Thoracic aorta (tissue), 2 donors: ENCODE results near the gene BCAT1. TPM values are rescaled to one million over a fixed set of nuclear protein-coding genes. Genes with fewer than 3 reads are reported as not detected.

Experiments used
- ATAC-seq: fragments of 150-250 bp; one replicate; pipeline ENCODE4 v1.8.0; 2017; ENCODE audit warnings: low read depth; ENCODE audit not compliant: insufficient number of reproducible peaks, low FRiP score
- DNase-seq: peaks from one replicate; pipeline ENCODE4 v3.0.0-alpha.2; 2020; ENCODE audit warnings: low spot score
- H3K27ac ChIP-seq, 2 donors: fragments of 200-600 bp; sonication (generic); 1 replicate in 1 of 2; 2 replicates in 1 of 2; pipeline ENCODE4 v1.5.1; 2016; ENCODE audit warnings: mild to moderate bottlenecking in 2 of 2, moderate library complexity in 2 of 2
- H3K27me3 ChIP-seq: fragments of 200-600 bp; sonication (generic); replicated peaks from 2 replicates; pipeline ENCODE4 v1.6.0; 2016; ENCODE audit warnings: mild to moderate bottlenecking; ENCODE audit not compliant: insufficient read depth
- H3K36me3 ChIP-seq: fragments of 200-600 bp; sonication (generic); one replicate; pipeline ENCODE4 v1.5.1; 2016
- H3K4me1 ChIP-seq, 2 donors: fragments of 200-600 bp; sonication (generic); 1 replicate in 1 of 2; 2 replicates in 1 of 2; pipeline versions ENCODE4 v1.5.1 to v1.6.0; 2016; ENCODE audit warnings: low read depth in 2 of 2, mild to moderate bottlenecking in 1 of 2; ENCODE audit not compliant: control insufficient read depth in 1 of 2
- H3K4me3 ChIP-seq: fragments of 200-600 bp; sonication (generic); 2 replicates; pipeline ENCODE4 v1.5.1; 2016; ENCODE audit warnings: mild to moderate bottlenecking
- H3K9me3 ChIP-seq: fragments of 200-600 bp; sonication (generic); 2 replicates; pipeline ENCODE4 v1.5.1; 2016
- total RNA-seq, 2 donors: library from RNA; depleted of rRNA; stranded (reverse); fragments of >200 nt; gene quantifications; one replicate each; pipeline versions ENCODE4 v1.1.0 to v1.2.3, GENCODE V29; 2016
- TF ChIP-seq, protein P1 (sequence below): fragments of 200-600 bp; sonication (generic); IDR thresholded peaks from one replicate; pipeline ENCODE4 v1.5.1; 2019; ENCODE audit warnings: antibody characterized with exemption

Gene BCAT1
- total RNA-seq, 2 donors from 2014 or later, result 24.9 to 28.6 TPM

- Histone ChIP-seq H3K9me3 (no peaks in the 10 kb centered on the region), H3K27me3 (no peaks in the 10 kb centered on the region), H3K27ac (no peak overlapping the region), H3K36me3 (no peaks in the 10 kb centered on the region), H3K4me3 (no peak overlapping the region), H3K4me1 (no peaks in the 10 kb centered on the region)
- no peak for ATAC-seq
- no peak for DNase-seq
- TF ChIP-seq, protein P1, sequence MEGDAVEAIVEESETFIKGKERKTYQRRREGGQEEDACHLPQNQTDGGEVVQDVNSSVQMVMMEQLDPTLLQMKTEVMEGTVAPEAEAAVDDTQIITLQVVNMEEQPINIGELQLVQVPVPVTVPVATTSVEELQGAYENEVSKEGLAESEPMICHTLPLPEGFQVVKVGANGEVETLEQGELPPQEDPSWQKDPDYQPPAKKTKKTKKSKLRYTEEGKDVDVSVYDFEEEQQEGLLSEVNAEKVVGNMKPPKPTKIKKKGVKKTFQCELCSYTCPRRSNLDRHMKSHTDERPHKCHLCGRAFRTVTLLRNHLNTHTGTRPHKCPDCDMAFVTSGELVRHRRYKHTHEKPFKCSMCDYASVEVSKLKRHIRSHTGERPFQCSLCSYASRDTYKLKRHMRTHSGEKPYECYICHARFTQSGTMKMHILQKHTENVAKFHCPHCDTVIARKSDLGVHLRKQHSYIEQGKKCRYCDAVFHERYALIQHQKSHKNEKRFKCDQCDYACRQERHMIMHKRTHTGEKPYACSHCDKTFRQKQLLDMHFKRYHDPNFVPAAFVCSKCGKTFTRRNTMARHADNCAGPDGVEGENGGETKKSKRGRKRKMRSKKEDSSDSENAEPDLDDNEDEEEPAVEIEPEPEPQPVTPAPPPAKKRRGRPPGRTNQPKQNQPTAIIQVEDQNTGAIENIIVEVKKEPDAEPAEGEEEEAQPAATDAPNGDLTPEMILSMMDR, result no peak
Observed at GRCh38 chr12:24979976-24980730, 31.3 kb upstream of the BCAT1 start.

DNA sequence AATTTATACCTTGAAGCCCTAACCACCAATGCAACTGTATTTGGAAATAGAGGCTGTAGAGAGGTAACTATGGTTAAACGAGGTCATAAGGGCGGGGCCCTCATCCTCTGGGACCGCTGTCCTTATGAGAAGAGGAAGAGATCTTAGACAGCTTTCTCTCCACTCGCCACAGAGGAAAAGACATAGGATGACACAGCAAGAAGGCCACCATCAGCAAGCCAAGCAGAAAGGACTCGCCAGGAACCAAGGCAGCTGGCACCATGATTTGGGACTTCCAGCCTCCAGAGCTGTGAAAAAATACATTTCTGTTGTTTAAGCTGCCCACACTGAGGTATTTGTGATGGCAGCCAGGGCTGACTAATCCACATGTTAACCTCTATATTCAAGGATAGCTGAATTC lies 30.4 kb upstream of the BCAT1 start:
- ATAC-seq (no peak), DNase-seq (no peak)
- TF ChIP-seq, protein P1, result no peak
- H3K4me3 ChIP-seq, result no peak overlapping the region
- no peaks in the 10 kb centered on the region for H3K36me3 ChIP-seq
- H3K9me3 ChIP-seq, result no peaks in the 10 kb centered on the region
- H3K4me1 ChIP-seq, result no peaks in the 10 kb centered on the region
- no peak overlapping the region for H3K27ac ChIP-seq
- H3K27me3 ChIP-seq, result no peaks in the 10 kb centered on the region

GRCh38 chr12:24977711-24978110 lies 28.8 kb upstream of the BCAT1 start:
- TF ChIP-seq, protein P1, result no peak
- DNase-seq (no peak), ATAC-seq (no peak)
- Histone ChIP-seq H3K27ac (no peak overlapping the region), H3K4me1 (no peaks in the 10 kb centered on the region), H3K36me3 (no peaks in the 10 kb centered on the region), H3K27me3 (no peaks in the 10 kb centered on the region), H3K9me3 (no peaks in the 10 kb centered on the region), H3K4me3 (no peak overlapping the region)

DNA sequence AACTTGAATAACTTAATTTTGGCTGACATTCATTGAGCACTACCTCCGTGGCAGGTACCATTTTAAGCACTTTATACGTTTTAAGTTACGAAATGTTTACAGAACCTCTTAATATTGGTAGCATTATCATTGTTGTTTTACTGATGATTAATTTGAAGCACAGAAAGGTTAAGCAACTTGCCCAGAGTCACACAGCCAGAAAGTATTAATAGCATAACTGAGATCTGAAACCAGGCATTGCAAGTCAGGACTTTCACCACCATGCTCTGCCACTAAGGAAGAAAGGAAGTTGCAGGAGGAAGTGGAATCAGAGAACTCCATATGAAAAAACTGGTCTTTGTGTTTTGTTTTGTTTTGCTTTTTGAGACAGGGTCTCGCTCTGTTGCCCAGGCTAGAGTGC lies 28.2 kb upstream of the BCAT1 start:
- Histone ChIP-seq H3K36me3 (no peaks in the 10 kb centered on the region), H3K27ac (no peak overlapping the region), H3K4me1 (no peaks in the 10 kb centered on the region), H3K4me3 (no peak overlapping the region), H3K27me3 (no peaks in the 10 kb centered on the region), H3K9me3 (no peaks in the 10 kb centered on the region)
- no peak for DNase-seq
- no peak for ATAC-seq
- TF ChIP-seq, protein P1, result no peak

DNA sequence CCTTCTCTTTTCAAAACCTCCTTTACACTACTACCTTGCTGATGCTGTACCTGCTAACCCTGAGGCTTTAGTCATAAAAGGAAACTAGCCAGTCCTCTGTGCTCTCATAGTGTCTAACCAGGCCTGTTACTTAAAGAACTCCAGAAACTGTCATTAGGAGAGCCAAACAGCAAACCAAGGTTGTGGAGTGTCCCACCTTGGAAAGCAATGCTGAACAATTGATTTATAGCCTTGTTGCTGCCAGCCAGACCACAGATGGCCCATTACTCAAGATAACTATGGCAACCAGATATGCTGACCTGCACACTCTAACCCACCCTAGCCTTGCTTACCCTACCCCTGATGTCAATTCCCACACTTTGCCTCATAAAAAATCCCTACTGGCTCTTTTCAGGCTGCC lies 26.5 kb upstream of the BCAT1 start:
- H3K36me3 ChIP-seq, result no peaks in the 10 kb centered on the region
- no peaks in the 10 kb centered on the region for H3K27me3 ChIP-seq
- TF ChIP-seq, protein P1, result no peak
- ATAC-seq (no peak), DNase-seq (no peak)
- no peak overlapping the region for H3K27ac ChIP-seq
- no peaks in the 10 kb centered on the region for H3K9me3 ChIP-seq
- H3K4me3 ChIP-seq, result no peak overlapping the region
- no peaks in the 10 kb centered on the region for H3K4me1 ChIP-seq
